IMR-90 (cell line): Measurements from ENCODE around the gene PYGO2. TPM values are rescaled to one million over a fixed set of nuclear protein-coding genes. Genes with fewer than 3 reads are reported as not detected.

ENCODE experiments used
- ATAC-seq: fragments of 200-7000 bp; cut with Tn5 transposase; 2 replicates; pipeline ENCODE4 v1.9.1; 2020; ENCODE audit warnings: low read depth, mild to moderate bottlenecking, moderate library complexity
- BruUV-seq: library from RNA; stranded (reverse); fragments of 400-500 nt; replicated peaks from 2 replicates; lab custom pipeline; 2021; lab: Mats Ljungman, UMichigan
- CTCF ChIA-PET: fragments of 300-600 bp; formaldehyde crosslinking; extraction: SDS; loops from one replicate; lab custom pipeline; 2021; ENCODE audit warnings: antibody characterized with exemption; lab: Yijun Ruan, JAX
- POLR2A ChIA-PET: fragments of 300-600 bp; sonication (Branson Sonifier 250); formaldehyde crosslinking; loops from one replicate; lab custom pipeline; 2022; ENCODE audit warnings: antibody characterized with exemption; ENCODE audit not compliant: unreplicated experiment; lab: Charles Lee
- DNase-seq: peaks from one replicate; pipeline ENCODE4 v3.0.0; 2013
- H2AFZ ChIP-seq: replicated peaks from 2 replicates; pipeline ENCODE3; 2013; ENCODE audit warnings: low read length, mild to moderate bottlenecking; ENCODE audit not compliant: poor library complexity
- H2AK5ac ChIP-seq: 2 replicates; pipeline ENCODE4 v1.6.1; 2013; ENCODE audit warnings: low read depth, low read length, inconsistent platforms
- H2AK9ac ChIP-seq: replicated peaks from 2 replicates; pipeline ENCODE3; 2013; ENCODE audit warnings: mild to moderate bottlenecking, low read depth, low read length, moderate library complexity; ENCODE audit not compliant: poor library complexity
- H2BK120ac ChIP-seq: 2 replicates; pipeline ENCODE4 v1.6.1; 2013; ENCODE audit warnings: low read depth, low read length, inconsistent platforms
- H2BK15ac ChIP-seq: 3 replicates; pipeline ENCODE4 v1.6.1; 2013; ENCODE audit warnings: low read depth, low read length, inconsistent platforms
- H2BK20ac ChIP-seq: 2 replicates; pipeline ENCODE4 v1.6.1; 2013; ENCODE audit warnings: low read depth, mild to moderate bottlenecking, inconsistent platforms, low read length, moderate library complexity
- H2BK5ac ChIP-seq: 2 replicates; pipeline ENCODE4 v1.6.1; 2013; ENCODE audit warnings: mild to moderate bottlenecking, low read depth, low read length, inconsistent platforms; ENCODE audit not compliant: poor library complexity, severe bottlenecking
- H3K14ac ChIP-seq: replicated peaks from 2 replicates; pipeline ENCODE4 v1.6.1; 2013; ENCODE audit warnings: low read depth, low read length, inconsistent platforms
- H3K18ac ChIP-seq: 2 replicates; pipeline ENCODE4 v1.6.1; 2013; ENCODE audit warnings: low read depth, low read length, control low read depth
- H3K23ac ChIP-seq: 2 replicates; pipeline ENCODE4 v1.6.1; 2013; ENCODE audit warnings: low read depth, low read length, inconsistent platforms
- H3K27ac ChIP-seq: 2 replicates; pipeline ENCODE4 v1.5.1; 2013; ENCODE audit warnings: mild to moderate bottlenecking, control low read depth, low read length; ENCODE audit not compliant: insufficient read depth
- H3K27me3 ChIP-seq: 2 replicates; pipeline ENCODE4 v1.6.1; 2013; ENCODE audit warnings: low read length; ENCODE audit not compliant: control insufficient read depth, insufficient read depth
- H3K36me3 ChIP-seq: 2 replicates; pipeline ENCODE4 v1.6.1; 2013; ENCODE audit warnings: low read length, mixed read lengths; ENCODE audit not compliant: control insufficient read depth, insufficient read depth
- H3K4ac ChIP-seq: 2 replicates; pipeline ENCODE4 v1.6.1; 2013; ENCODE audit warnings: low read depth, low read length, inconsistent platforms
- H3K4me1 ChIP-seq: 2 replicates; pipeline ENCODE4 v1.6.1; 2013; ENCODE audit warnings: low read length, mixed read lengths; ENCODE audit not compliant: control insufficient read depth, insufficient read depth
- H3K4me2 ChIP-seq: 2 replicates; pipeline ENCODE4 v1.6.1; 2013; ENCODE audit warnings: low read depth, mild to moderate bottlenecking, control low read depth, low read length, moderate library complexity
- H3K4me3 ChIP-seq: 2 replicates; pipeline ENCODE4 v1.5.1; 2013; ENCODE audit warnings: low read depth, mild to moderate bottlenecking, control low read depth, low read length, moderate library complexity; ENCODE audit not compliant: insufficient read depth
- H3K56ac ChIP-seq: 2 replicates; pipeline ENCODE4 v1.6.1; 2013; ENCODE audit warnings: low read length, inconsistent platforms; ENCODE audit not compliant: insufficient read depth; ENCODE audit errors: extremely low read depth
- H3K79me1 ChIP-seq, 2 experiments: 2 replicates each; pipeline ENCODE4 v1.6.1; 2013; ENCODE audit warnings: low read length in 2 of 2, inconsistent platforms in 1 of 2, low read depth in 1 of 2
- H3K9ac ChIP-seq: 2 replicates; pipeline ENCODE4 v1.6.1; 2013; ENCODE audit warnings: low read depth, low read length, control low read depth
- H3K9me1 ChIP-seq: 2 replicates; pipeline ENCODE4 v1.6.1; 2013; ENCODE audit warnings: low read length, inconsistent platforms; ENCODE audit not compliant: insufficient read depth
- H3K9me3 ChIP-seq: 2 replicates; pipeline ENCODE4 v1.6.1; 2013; ENCODE audit warnings: low read length; ENCODE audit not compliant: control insufficient read depth, insufficient read depth
- H4K20me1 ChIP-seq: 2 replicates; pipeline ENCODE4 v1.6.1; 2013; ENCODE audit warnings: low read length, inconsistent platforms; ENCODE audit not compliant: insufficient read depth
- H4K5ac ChIP-seq: 2 replicates; pipeline ENCODE4 v1.6.1; 2013; ENCODE audit warnings: mild to moderate bottlenecking, low read depth, low read length, control low read depth
- H4K8ac ChIP-seq, 2 experiments: 2 replicates each; pipeline ENCODE4 v1.6.1; 2013; ENCODE audit warnings: low read depth in 2 of 2, low read length in 2 of 2, control low read depth in 1 of 2, inconsistent platforms in 1 of 2
- H4K91ac ChIP-seq: 2 replicates; pipeline ENCODE4 v1.6.1; 2013; ENCODE audit warnings: low read depth, low read length, inconsistent platforms; ENCODE audit not compliant: insufficient read depth
- BHLHE40 ChIP-seq: fragments of 150-350 bp; IDR thresholded peaks from 2 replicates; pipeline ENCODE4 v1.6.1; 2016; ENCODE audit warnings: mild to moderate bottlenecking, low read depth, low read length
- CEBPB ChIP-seq: IDR thresholded peaks from 2 replicates; pipeline ENCODE4 v1.6.1; 2012; ENCODE audit warnings: low read depth, low read length, improper control_type of control experiment
- CHD1 ChIP-seq: IDR thresholded peaks from 2 replicates; pipeline ENCODE4 v1.6.1; 2012; ENCODE audit warnings: low read depth, low read length, improper control_type of control experiment
- CTCF ChIP-seq: conservative IDR thresholded peaks from 2 replicates; pipeline ENCODE4 v1.5.1; 2012; ENCODE audit warnings: mild to moderate bottlenecking, low read depth, low read length, improper control_type of control experiment
- MAFK ChIP-seq: IDR thresholded peaks from 2 replicates; pipeline ENCODE4 v1.6.1; 2012; ENCODE audit warnings: low read depth, low read length, improper control_type of control experiment
- MAZ ChIP-seq: IDR thresholded peaks from 2 replicates; pipeline ENCODE4 v1.6.1; 2012; ENCODE audit warnings: low read depth, mild to moderate bottlenecking, low read length, improper control_type of control experiment, moderate library complexity, borderline replicate concordance
- MXI1 ChIP-seq: IDR thresholded peaks from 2 replicates; pipeline ENCODE4 v1.6.1; 2012; ENCODE audit warnings: low read depth, mild to moderate bottlenecking, low read length, moderate library complexity, borderline replicate concordance
- RAD21 ChIP-seq: IDR thresholded peaks from 2 replicates; pipeline ENCODE4 v1.6.1; 2012; ENCODE audit warnings: low read length, improper control_type of control experiment
- RFX5 ChIP-seq: IDR thresholded peaks from 2 replicates; pipeline ENCODE4 v1.8.0; 2012; ENCODE audit warnings: low read depth, mild to moderate bottlenecking, low read length, moderate library complexity
- USF2 ChIP-seq: fragments of 150-350 bp; IDR thresholded peaks from 2 replicates; pipeline ENCODE4 v1.6.1; 2017; ENCODE audit warnings: mild to moderate bottlenecking, antibody characterized with exemption, low read length, low read depth
- whole genome bisulfite sequencing, 2 experiments: methylation state at CpG; one replicate each; pipeline versions ENCODE4 v1.1.5 to v1.1.7; 2013; ENCODE audit warnings: missing lambda C conversion rate in 2 of 2; ENCODE audit not compliant: insufficient read length in 1 of 2; ENCODE audit errors: extremely low coverage in 2 of 2; 5-methylcytosine and 5-hydroxymethylcytosine counted together
- dilution Hi-C: fragments of 300-500 bp; cut with HindIII; formaldehyde crosslinking; loops from one replicate; pipeline ENCODE4 v1.14.3; 2018; ENCODE audit warnings: low sequenced_read_pairs; ENCODE audit not compliant: unreplicated experiment
- in situ Hi-C: fragments of 300-500 bp; cut with MboI; formaldehyde crosslinking; loops from 3 replicates; pipeline ENCODE4 v1.14.3; 2019; ENCODE audit warnings: low sequenced_read_pairs, inconsistent platforms, mixed read lengths
- intact Hi-C: fragments of 100-400 bp; cut with micrococcal nuclease; formaldehyde crosslinking; loops from 2 replicates; pipeline ENCODE4 v1.10.0; 2022
- polyA plus RNA-seq, 3 experiments: library from polyadenylated mRNA; depleted of rRNA; stranded (reverse); fragments of >200 nt; gene quantifications; 2 replicates each; pipeline ENCODE4 v1.2.3, GENCODE V29; 2012; ENCODE audit warnings: low replicate concordance in 1 of 3
- total RNA-seq: library from RNA; depleted of rRNA; stranded (reverse); fragments of >200 nt; gene quantifications from 2 replicates; pipeline ENCODE4 v1.2.3, GENCODE V29; 2012

Gene PYGO2
- total and polyA plus RNA-seq, 2 of the 4 experiments (the other 2 are of a cell fraction) = 5.4 to 14.8 TPM

GRCh38 chr1:154956544-154956941, 5.0 kb downstream of the PYGO2 start:
- intact Hi-C loops = loop anchor here (1.0 to 5.0 kb wide), 2 partner anchors 61 to 106 kb away; partner anchors contain the start of gene EFNA4
- no peaks in the 10 kb centered on the region for H3K9me3 ChIP-seq
- H3K18ac ChIP-seq = no peak overlapping the region
- ATAC-seq (no peak), DNase-seq (no peak)
- H3K79me1 ChIP-seq = peaks cover 18 to 58% of the 10 kb centered on the region in 2 experiments; a peak in 3 of 4 replicates
- H2AFZ ChIP-seq = peak overlapping the region; percentile 86
- CTCF ChIA-PET = interaction anchor here (0.8 to 1.5 kb wide), 4 partner anchors 7 to 217 kb away, joined by 3 to 7 read pairs (median 4); partner anchors contain the start of gene KRTCAP2
- dilution Hi-C loops = no loop called here
- peak overlapping the region; percentile 59; the same call in 1 of the 2 replicates for H3K4me3 ChIP-seq
- TF ChIP-seq BHLHE40 (no peak), RAD21 (no peak), CTCF (no peak), RFX5 (no peak), MXI1 (no peak), MAZ (no peak), MAFK (no peak), USF2 (no peak), CHD1 (no peak), CEBPB (no peak)
- peaks cover 10% of the 10 kb centered on the region for H3K36me3 ChIP-seq
- peak overlapping the region; percentile 26 for H3K4ac ChIP-seq
- H3K14ac ChIP-seq = 0 out of 2 replicates have a peak overlapping the region, but pooled peaks have one; percentile 5
- peak overlapping the region; percentile 15; the same call in 1 of the 2 replicates for H2AK5ac ChIP-seq
- no peak overlapping the region for H2BK15ac ChIP-seq
- H3K56ac ChIP-seq = no peak overlapping the region
- H2AK9ac ChIP-seq = peak overlapping the region; percentile 81
- H3K27ac ChIP-seq = peak overlapping the region; percentile 29
- H4K20me1 ChIP-seq = peaks cover 17% of the 10 kb centered on the region
- H4K8ac ChIP-seq = peak overlapping the region; percentile 71 to 85
- peak overlapping the region; percentile 74 for H3K9ac ChIP-seq
- peak overlapping the region; percentile 33; the same call in 1 of the 2 replicates for H4K91ac ChIP-seq
- POLR2A ChIA-PET = interaction anchor here (0.9 to 1.2 kb wide), 2 partner anchors 20 to 61 kb away, joined by 4 to 7 read pairs; partner anchors contain the start of gene PMVK
- peak overlapping the region; percentile 92 for H3K4me2 ChIP-seq
- H2BK20ac ChIP-seq = no peak overlapping the region
- in situ Hi-C loops = loop anchor here (10.0 kb wide), 1 partner anchor 98 kb away; the partner anchor contains the start of gene ADAM15
- H3K27me3 ChIP-seq = no peaks in the 10 kb centered on the region
- H3K23ac ChIP-seq = no peak overlapping the region; the same call in 1 of the 2 replicates
- H4K5ac ChIP-seq = peak overlapping the region; percentile 70
- WGBS, 2 experiments = no CpG with 5 or more reads among the region's 6 CpGs
- H3K4me1 ChIP-seq = peaks cover 15% of the 10 kb centered on the region
- BruUV-seq = no TSS peak
- H2BK120ac ChIP-seq = no peak overlapping the region
- H2BK5ac ChIP-seq = no peak overlapping the region
- H3K9me1 ChIP-seq = peaks cover 9% of the 10 kb centered on the region
